CD4-positive, alpha-beta T cell treated with Interleukin-4 for 1 hour (primary cell): Measurements from ENCODE around the gene CCSAP.
"Not testable (repeated sequence)": the region's sequence is repeated elsewhere in the genome, so short reads cannot be mapped to it uniquely, and the experiment has no call there.

Source experiments
- DNase-seq, 2 donors: peaks; one replicate each; pipeline ENCODE4 v3.0.0-alpha.2; 2020 to 2022

Gene CCSAP

DNA sequence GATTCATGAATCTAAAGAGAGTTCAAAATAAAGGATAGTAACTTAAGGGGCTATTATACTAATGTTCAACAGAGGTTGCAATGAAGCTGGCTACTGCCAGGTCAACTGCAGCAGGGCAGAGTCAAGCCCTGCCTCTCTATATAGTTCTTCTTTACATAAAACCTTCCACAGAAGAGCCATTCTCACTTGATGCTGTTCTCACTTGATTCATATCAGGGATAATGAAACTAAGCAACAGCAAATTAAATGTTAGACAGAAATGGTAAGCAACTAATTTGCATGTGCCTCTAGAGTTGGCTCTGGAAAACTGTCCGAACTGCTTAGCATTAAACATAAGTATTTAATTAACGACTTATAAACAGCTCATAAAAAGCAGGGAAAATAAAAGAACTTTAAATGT is 17.4 kb downstream of the CCSAP start:
- DNase-seq = no peak

DNA sequence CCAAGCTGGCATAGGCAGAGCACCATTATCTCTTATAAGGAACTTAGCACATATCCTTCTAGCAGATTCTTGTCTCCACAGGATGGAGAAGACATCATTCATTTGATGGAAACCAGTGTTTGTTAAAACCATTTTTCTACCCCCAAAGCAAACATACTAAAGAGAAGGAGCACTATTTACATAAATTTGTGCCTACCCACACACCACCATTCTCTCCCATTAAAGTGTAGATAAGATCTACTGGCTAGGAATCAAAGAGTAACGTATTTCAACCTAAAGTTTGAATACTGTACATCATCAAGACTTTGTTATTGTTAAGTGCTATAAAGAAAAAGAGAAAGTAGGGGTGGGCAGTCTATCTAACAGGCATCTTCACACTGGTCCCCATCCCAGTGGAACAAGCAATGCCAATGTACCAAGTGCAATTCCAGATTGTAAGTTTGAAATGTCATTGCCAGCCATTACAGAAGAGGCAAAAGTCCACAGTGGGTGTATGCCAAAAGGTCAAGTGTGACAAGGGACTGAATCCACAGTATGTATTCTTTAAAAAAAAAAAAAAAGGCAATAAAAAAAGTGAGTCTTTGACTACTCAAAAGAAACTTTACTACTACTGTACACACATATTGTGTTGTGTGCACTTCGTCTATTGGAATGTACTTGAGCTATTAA is 18.8 kb downstream of the CCSAP start:
- DNase-seq = no peak

DNA sequence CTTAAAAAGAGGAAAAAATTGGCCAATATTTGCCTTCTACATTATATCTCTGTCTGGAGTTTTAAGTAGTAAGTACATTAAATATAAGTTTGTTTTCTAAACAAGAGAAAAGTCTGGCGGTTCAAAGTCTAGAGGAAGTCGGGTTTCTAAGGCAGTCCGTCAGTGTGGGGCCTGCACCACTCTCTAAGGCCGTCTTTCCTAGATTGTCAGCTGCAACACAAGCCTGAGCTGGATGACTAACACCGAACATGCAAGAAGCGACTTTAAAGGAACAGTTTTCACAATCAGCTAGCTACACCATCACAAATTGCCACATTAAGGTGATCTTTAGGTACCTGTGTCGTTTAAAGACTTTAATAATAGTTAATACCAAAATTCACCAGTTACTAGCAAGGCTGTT is 19.6 kb downstream of the CCSAP start:
- no peak for DNase-seq

DNA sequence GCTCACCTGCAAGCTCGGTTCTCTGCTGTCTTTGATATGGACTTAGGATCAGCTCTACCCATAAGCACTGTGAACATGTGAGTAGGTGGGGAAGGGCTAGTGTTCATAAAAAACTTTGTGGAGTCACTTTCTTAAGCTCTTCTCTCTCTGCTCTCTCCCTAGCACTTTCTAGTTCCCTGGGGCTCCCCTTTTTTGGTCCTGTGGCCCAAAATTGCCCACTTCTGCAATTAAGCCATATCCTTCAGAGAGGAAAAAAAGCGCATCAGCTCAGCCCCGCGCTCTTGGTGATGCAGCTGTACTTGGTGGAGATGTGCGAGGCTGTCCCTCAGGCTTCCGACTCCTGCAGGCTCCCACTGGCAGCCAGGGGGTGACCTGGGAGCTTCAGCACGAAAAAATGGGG is 23.4 kb downstream of the CCSAP start:
- no peak for DNase-seq

DNA sequence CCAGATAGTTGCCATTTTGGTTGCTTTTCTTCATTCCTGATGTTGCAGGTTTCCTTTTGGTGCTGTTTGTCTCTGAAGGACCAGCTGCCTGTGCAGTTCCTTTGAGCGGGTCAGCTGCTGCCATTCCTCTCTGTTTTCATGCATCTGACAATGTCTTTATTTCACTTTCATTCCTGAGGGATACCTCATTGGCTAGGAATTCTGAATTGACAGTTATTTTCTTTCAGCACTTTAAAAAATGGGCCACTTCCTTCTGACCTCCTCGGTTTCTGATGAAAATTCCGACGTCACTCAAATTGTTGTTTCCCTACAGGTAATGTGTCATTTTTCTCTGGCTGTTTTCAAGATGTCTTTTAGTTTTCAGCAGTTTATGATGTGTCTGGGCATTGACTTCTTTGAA is 24.8 kb downstream of the CCSAP start:
- DNase-seq = no peak

DNA sequence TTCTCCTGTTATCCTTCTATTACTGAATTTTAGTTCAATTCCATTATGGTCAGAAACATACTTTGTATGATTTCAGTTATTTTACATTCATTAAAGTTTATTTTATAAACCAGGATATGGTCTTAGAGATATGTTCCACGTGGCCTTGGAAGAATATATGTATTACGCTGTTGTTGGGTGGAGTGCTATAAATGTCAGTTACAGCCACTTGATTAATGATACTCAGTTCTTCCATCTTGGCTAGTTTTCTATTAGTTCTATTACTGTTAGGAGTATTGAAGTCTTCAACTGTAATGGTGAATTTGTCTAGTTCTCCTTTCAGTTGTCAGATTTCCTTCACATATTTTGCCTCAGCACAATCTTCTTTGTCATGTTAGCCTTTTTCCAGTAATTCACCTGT is 26.7 kb downstream of the CCSAP start:
- no peak for DNase-seq

DNA sequence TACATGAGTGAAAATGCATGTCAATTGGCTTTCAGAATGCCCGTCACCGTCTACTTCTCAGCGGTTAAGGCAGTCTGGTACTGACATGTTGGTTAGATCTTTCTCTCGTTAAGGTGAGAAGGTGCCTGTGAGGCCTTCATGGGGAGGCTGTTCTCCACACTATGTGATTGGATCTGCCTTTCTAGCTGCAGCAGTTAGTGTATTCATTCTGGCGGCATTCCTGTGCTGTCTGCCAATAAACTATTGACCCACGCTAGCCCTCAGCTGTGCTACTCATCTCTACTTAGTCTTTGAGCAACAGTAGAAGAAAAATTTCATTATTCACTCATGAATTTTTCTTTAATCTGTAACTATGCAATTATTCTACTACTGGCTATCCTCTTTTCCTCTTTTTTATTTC is 32.0 kb downstream of the CCSAP start:
- DNase-seq = no peak

DNA sequence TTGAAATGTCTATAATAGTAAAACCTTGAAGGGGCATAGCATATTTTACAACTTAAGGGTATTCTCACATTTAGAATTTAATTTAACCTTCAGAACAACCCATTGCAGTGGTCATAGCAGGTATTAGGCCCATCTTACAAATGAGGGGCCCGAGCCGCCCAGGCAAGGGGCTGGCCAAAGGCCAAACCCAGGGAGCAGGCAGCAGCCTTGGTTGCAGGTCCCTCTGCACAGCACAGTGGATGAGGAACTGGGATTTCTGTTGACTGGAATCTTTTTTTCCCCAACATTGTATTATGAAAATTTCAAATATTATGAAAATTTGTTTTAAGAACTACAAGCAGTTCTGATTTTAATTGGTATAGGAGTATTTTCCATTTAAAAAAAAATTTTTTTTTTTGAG is 33.2 kb downstream of the CCSAP start:
- DNase-seq = no peak

DNA sequence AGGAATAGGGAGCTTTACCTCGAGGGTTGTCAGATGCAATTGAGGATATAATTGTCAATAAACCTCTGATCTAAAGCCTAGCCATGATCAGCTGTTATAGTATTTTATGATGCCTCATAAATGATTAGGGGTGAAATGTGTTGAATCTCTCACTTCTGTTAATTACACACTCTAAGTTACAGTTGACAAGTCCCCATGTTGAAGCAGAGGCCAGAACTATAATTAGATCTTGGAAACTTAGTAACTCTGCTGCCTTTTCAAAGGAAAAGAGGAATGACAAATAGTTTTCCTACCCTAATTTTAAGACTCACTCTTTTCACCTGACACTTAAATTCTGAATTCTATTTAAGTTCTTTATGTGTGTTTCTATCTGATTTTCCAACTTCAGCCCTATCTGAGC is 33.8 kb downstream of the CCSAP start:
- DNase-seq = no peak

DNA sequence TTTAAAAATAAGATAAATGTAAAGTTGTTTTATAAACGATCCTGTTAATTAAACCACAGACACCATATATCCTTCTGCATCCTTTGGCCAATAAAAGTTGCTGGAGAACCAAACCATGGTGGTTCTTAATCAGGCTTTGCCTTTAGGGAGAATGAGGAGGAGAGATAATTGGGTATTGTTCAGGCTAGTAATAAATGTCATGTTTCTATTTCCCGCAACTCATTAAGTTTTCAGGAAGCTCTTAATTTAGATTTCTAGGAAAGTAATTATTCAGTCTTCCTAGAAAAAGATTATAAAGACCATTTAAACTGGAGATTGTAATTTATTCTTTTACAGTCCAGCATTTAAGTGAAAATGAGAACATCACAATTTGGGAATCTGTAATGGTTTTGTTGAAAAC is 37.5 kb downstream of the CCSAP start:
- no peak for DNase-seq

DNA sequence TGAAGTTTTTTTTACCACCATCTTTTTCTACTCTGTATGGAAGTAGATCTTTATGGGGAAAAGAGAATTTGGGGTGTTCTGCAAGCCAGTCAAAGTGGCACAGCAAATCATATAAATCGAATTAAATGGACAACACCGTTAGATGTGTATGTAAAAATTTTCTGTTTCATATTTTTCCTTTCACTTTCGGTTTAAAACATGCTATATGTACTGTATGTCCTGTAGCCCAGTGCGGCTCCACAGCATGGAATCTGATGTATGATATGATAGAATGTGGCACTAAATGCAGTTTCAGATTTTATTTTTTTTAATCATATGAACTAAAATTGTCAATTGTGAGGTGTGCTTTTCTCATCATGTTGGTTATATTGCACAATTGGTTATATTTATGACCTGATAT is 39.0 kb downstream of the CCSAP start:
- DNase-seq = no peak

DNA sequence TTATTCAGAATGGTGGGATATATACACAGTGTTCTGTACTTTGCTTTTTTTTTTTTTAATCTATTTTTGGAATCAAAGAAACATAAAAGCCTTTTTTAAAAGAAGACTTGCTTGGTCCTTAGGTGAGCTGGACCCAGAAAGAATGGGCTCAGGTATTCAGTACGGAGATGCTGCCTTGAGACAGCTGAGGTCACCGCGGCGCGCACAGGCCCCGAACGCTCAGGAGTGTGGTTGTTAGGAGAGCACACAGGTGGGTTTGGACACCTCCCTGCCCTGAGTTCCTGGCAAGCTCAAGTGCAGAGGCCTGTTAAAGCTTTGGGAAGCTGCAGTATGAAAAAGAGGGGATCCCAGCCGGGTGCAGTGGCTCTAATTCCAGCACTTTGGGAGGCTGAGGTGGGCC is 40.1 kb downstream of the CCSAP start:
- no peak for DNase-seq

DNA sequence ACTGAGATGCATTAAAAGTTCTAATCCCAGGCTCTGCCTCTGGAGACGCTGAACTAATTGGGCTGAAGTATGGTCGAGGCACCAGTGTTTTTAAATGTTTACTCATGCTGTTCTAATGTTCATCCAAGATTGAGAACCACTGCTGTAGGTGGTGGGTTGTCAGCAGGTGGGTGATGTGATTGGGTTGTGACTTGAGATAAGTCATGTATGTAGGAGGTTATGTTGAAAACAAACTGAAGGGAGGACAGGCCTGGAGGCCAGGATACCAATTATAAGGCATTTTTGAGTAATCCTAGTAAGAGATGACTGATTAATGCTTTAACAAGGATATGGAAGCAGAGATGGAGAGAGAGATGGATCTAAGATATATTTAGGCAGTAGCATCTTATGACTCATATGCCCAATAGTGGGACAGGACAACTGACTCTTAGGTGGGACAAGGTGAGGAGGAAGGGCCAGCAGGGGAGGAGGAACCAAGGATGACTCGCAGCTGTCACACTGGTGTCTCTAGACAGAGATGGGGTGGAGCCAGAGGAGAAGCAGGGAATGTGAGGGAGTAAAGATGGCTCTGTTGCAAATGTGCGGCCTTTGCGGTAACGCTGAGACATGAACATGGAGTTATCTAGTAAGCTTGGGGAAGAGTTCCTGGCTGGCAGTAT is 42.6 kb downstream of the CCSAP start:
- no peak for DNase-seq

DNA sequence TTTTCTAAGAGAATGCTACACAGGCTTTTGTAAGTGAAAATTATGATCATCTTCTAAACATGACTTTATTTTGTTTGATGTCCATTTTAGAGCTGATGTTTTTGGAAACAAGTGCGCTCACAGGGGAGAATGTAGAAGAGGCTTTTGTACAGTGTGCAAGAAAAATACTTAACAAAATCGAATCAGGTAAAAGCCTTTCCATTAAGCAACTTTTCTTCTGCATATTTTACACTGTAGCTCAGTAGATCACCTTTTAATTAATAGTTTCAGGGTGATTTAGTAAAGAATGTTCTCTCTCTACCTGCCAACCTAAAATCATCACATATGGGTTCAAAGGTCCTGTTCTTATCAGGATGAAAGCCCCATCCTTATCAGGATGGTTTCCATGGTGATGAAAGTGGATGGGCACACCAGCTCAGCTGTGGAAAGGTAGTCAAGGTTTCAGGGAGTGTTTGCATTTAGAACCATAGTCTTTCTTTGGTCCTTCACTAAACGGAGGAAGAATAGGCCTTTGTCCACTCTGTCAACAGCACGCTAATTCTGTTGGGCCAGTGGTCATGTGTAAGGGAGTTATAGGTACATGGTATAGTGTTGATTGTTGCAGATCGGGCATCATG is 43.9 kb downstream of the CCSAP start:
- no peak for DNase-seq

DNA sequence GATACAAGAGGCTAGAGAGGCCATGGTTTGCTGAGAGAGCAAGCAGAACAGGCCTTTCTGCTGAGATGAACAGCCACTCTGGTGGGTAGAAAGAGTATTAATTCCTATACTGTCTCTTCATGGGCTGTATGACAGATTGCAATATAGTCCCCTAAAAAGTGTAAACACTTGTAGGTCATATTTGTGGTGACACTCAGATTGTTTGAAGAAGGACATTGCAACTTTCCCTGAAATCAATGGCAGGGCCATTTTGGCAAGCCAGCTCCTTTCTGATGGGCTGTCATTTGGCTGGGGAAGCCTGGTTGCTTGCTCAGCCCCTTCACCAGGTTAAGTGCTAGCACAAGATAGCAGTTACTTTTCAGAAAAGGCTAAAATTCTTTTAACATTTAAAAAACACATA is 44.4 kb downstream of the CCSAP start:
- no peak for DNase-seq

DNA sequence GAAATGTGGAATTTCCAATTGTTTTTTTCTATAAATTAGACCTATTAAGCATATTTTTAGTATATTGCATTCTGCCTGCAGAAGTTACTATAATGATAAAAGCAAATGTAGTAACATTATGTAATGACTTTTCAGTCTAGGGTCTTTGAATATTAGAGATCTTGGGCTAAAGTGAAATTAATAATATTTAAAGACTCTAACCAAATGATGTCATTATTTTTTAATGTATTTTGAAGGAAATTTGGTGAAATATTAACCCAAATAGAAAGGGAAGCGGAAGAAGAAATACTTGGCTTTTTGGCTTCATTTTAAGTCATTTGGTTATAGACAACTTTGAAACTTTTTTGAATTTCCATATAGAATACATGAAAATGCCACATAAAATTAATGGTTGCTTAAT is 45.1 kb downstream of the CCSAP start:
- DNase-seq = no peak

DNA sequence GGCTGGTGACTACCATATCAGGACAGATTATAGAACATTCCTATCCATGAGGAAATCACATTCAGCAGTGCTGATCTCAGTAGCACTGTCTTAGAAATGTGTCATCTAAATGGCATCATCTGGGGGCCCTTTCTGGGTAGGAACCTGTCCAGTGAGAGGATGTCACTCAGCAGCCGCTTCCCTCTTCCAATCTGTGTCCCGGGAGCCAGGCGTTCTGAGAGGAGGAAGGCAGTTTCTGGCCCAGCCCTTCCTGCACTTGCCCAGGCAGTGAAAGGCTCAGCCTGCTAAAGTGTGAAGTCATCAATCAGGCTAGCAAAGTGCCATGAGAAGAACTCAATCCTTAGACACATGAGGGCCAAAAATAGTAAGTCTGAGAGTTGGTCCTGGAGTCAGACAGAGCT is 46.3 kb downstream of the CCSAP start:
- no peak for DNase-seq

DNA sequence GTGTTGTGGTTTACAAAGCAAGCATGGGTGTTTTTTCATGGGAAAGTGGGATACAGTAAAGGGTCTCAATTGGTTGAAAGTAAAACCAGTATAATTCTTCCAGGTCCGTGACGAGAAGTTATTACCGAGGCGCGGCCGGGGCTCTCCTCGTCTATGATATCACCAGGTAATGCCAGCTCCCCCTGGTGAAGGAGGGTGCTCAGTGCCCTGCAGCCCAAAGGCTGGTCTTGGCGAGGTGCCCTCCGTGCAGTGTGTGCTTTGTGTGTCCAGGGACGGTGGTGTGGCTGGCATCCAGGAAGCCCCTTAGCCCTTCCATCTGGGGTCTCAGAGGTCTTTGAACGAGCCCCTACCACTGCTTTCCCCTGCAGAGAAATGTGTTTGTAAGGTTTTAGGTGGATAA is 47.1 kb downstream of the CCSAP start:
- no peak for DNase-seq

DNA sequence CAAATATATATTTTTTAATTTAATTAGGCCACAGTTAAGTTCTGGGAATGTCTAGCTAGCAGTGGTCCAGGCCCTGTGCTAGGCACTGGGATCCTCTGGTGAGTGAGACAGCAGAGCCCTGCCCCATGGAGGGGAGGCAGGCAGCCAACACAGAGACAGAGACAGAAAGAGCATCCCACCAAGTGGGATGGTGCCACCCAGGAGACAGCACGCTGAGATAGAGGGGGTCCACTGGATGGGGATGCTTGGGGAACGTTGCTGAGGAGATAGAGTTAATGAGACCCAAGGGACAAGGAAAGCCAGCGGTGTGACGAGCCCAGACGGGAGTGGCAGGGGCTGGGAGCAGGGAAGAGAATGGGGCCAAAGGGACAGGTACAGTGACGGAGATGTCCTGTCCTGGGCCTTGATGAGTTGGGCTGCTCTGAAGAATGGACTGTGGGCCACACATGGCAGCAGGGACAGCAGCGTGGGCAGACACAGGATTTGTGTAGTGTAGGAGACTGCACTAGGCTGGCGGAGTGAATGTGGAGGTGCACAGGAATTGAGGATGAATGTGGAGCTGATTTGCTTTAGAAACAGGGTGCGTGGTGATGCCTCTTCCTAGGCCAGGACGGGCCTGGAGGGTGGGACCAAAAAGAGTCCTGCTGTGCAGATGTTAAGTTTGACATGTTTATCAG is 49.2 kb downstream of the CCSAP start:
- DNase-seq = no peak

DNA sequence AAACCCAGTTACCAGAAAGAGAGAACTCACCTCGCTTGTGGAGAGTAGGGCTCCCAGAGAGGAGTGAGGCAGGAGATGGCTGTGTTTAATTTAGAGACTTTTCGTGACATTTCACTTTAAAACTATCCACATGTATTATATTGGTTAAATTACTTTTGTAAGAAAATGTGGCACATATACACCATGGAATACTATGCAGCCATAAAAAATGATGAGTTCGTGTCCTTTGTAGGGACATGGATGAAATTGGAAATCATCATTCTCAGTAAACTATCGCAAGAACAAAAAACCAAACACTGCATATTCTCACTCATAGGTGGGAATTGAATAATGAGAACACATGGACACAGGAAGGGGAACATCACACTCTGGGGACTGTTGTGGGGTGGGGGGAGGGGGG is 51.2 kb downstream of the CCSAP start:
- not testable (repeated sequence) for DNase-seq

DNA sequence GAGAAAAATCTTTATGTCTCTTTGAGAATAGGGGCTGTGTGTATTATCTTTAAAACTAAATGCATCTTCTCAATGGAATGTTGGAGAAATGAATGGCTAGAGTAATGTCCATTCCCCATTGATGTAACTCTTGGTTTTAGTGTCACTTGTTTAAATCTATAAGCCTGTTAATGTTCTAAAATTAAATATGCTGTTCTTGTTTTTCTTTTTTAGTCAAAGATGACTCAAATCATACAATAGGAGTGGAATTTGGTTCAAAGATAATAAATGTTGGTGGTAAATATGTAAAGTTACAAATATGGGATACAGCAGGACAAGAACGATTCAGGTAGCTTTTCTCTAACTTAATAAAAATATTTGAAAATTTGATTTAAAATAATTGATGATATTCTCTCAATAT is 54.3 kb downstream of the CCSAP start:
- no peak for DNase-seq

DNA sequence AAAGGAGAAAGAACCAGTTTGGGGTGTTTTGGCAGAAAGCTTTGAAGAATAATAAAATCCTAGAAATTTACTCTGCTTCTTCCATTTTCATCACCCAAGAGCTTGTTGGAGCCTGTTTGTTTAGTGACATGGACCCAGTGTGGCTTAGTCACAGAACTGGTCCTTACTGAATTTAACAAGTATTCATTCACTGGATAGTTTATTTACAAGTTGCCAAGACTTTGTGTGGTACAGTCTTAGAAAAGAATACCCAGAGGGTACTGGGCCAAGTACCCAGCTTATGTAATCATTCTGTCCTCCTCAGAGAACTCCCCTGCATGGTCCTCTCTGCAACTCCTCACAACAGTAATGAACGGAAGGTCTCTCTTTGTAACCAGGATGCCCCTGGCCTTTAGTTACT is 55.6 kb downstream of the CCSAP start:
- DNase-seq = no peak

DNA sequence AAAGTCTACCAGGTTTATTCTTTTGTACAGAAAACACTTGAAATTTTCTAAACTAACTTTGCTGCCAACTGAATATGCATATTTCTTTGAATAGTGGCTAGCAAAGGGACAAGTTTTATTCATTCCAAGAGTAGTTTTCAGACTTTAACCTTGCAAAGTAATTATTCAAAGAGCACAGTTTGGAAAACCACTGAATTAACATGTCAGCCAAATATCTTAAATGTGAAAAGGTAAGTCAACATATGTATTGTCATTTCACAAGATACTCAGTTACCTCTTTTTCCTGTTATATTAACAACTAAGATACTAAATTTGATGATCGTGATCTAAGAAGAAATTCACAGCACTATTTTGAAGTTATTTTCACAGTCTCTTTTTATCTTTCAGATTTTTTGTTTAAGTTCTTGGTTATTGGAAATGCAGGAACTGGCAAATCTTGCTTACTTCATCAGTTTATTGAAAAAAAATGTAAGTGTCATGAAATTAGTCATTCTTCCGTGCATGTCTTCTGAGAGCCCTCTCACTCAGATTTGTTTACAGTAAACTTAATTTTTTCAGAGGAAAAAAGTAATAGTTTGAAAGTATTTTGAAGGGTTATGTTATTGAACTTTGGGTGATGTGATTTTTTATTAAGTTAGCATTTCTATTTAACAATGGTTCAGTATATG is 56.6 kb downstream of the CCSAP start:
- no peak for DNase-seq

DNA sequence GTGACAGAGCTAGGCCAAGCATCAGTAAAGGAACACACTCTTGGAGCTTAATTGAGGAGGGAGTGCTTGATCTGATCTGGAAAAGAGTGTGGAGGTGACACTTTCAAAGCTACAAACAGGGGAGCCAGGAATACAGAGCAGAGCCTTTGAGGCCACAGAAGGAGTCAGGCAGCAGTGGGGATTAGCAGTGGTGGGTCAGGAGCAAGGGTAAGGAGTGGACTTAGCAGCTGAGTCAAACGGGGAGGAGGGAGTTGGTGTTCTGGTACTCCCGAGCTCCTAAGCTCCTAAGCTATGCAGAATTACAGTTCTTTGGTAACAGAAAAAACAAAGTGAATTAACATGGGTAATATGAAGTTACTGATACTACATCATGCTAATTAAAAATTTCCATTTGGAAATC is 57.4 kb downstream of the CCSAP start:
- no peak for DNase-seq
